Suppressor macrophage (primary cell): Measurements from ENCODE around the gene WWTR1.
A peak's percentile ranks its signal among the peaks of the same experiment; 100 is the strongest.

Experiments
- DNase-seq, 4 experiments: peaks; one replicate each; pipeline ENCODE4 v3.0.0-alpha.2; 2020 to 2022

Gene WWTR1

GRCh38 chr3:149621218-149622005 lies 36.4 kb downstream of the WWTR1 start:
- peak; percentile 31 to 70 (median 56) for DNase-seq

- no peak for DNase-seq
Observed at GRCh38 chr3:149620291-149621020, 37.4 kb downstream of the WWTR1 start.

GRCh38 chr3:149619136-149619535 lies 38.7 kb downstream of the WWTR1 start:
- DNase-seq: no peak

- DNase-seq: no peak
Observed at GRCh38 chr3:149618151-149619123, 39.4 kb downstream of the WWTR1 start.

GRCh38 chr3:149615731-149616221 lies 42.0 kb downstream of the WWTR1 start:
- no peak for DNase-seq

- DNase-seq: peak in 2 of 4 experiments; percentile 16 to 17
Observed at GRCh38 chr3:149613988-149614387, 43.8 kb downstream of the WWTR1 start.

GRCh38 chr3:149612456-149612855 lies 45.4 kb downstream of the WWTR1 start:
- DNase-seq: no peak

GRCh38 chr3:149611149-149611548 lies 46.7 kb downstream of the WWTR1 start:
- no peak for DNase-seq

GRCh38 chr3:149610351-149611105 lies 47.3 kb downstream of the WWTR1 start:
- no peak for DNase-seq

- no peak for DNase-seq
Observed at GRCh38 chr3:149609595-149609994, 48.2 kb downstream of the WWTR1 start.

GRCh38 chr3:149608987-149609386 lies 48.8 kb downstream of the WWTR1 start:
- no peak for DNase-seq

- DNase-seq: no peak
Observed at GRCh38 chr3:149605902-149606301, 51.9 kb downstream of the WWTR1 start.

GRCh38 chr3:149604125-149604875 lies 53.5 kb downstream of the WWTR1 start:
- no peak for DNase-seq

- no peak for DNase-seq
Observed at GRCh38 chr3:149603126-149604074, 54.4 kb downstream of the WWTR1 start.

GRCh38 chr3:149600634-149601033 lies 57.2 kb downstream of the WWTR1 start:
- no peak for DNase-seq

- no peak for DNase-seq
Observed at GRCh38 chr3:149599236-149599635, 58.6 kb downstream of the WWTR1 start.

- DNase-seq: no peak
Observed at GRCh38 chr3:149596134-149596770, 61.6 kb downstream of the WWTR1 start.

GRCh38 chr3:149593418-149594160 lies 64.2 kb downstream of the WWTR1 start:
- no peak for DNase-seq
